Fibroblast of lung (primary cell): ENCODE results near the gene PCNT. TPM values are rescaled to one million over a fixed set of nuclear protein-coding genes. Genes with fewer than 3 reads are reported as not detected.

ENCODE experiments used
- DNase-seq, 2 donors: peaks; one replicate each; pipeline versions ENCODE4 v3.0.0 to v3.0.0-alpha.2; 2010; ENCODE audit warnings: low read depth in 2 of 2
- H2AFZ ChIP-seq: 2 replicates; pipeline ENCODE4 v1.5.1; 2012; ENCODE audit warnings: low read length, control low read depth, inconsistent platforms
- H3K27ac ChIP-seq: 2 replicates; pipeline ENCODE4 v1.5.1; 2011; ENCODE audit warnings: low read length, control low read depth; ENCODE audit not compliant: insufficient read depth
- H3K27me3 ChIP-seq: 2 replicates; pipeline ENCODE4 v1.5.1; 2011; ENCODE audit warnings: mild to moderate bottlenecking, low read length; ENCODE audit not compliant: control insufficient read depth, insufficient read depth
- H3K36me3 ChIP-seq: 2 replicates; pipeline ENCODE4 v1.5.1; 2011; ENCODE audit warnings: low read length; ENCODE audit not compliant: control insufficient read depth, insufficient read depth
- H3K4me1 ChIP-seq: 2 replicates; pipeline ENCODE4 v1.5.1; 2011; ENCODE audit warnings: low read length; ENCODE audit not compliant: control insufficient read depth, insufficient read depth; ENCODE audit errors: extremely low read depth
- H3K4me2 ChIP-seq: 2 replicates; pipeline ENCODE4 v1.5.1; 2011; ENCODE audit warnings: low read length, control low read depth; ENCODE audit not compliant: insufficient read depth; ENCODE audit errors: extremely low read depth
- H3K4me3 ChIP-seq, 4 experiments: fragments of 200-600 bp in 1 of 4; sonication (generic) in 1 of 4; replicated peaks in 1 of 4; 2 replicates each; pipeline ENCODE4 v1.5.1; 2011 to 2016; ENCODE audit warnings: low read length in 4 of 4, low read depth in 3 of 4, mild to moderate bottlenecking in 3 of 4, control low read depth in 2 of 4, inconsistent platforms in 1 of 4, mixed read lengths in 1 of 4; ENCODE audit not compliant: insufficient read depth in 1 of 4; ENCODE audit errors: control extremely low read depth in 1 of 4
- H3K79me2 ChIP-seq: 2 replicates; pipeline ENCODE4 v1.5.1; 2012; ENCODE audit warnings: mild to moderate bottlenecking, low read length, inconsistent platforms; ENCODE audit not compliant: control insufficient read depth, insufficient read depth
- H3K9ac ChIP-seq: 2 replicates; pipeline ENCODE4 v1.5.1; 2011; ENCODE audit warnings: mild to moderate bottlenecking, low read length, control low read depth; ENCODE audit not compliant: insufficient read depth
- H3K9me3 ChIP-seq: 2 replicates; pipeline ENCODE4 v1.5.1; 2012; ENCODE audit warnings: low read depth, low read length; ENCODE audit not compliant: control insufficient read depth, insufficient read depth
- H4K20me1 ChIP-seq: 2 replicates; pipeline ENCODE4 v1.5.1; 2011; ENCODE audit warnings: low read length; ENCODE audit not compliant: control insufficient read depth, insufficient read depth; ENCODE audit errors: extremely low read depth
- CTCF ChIP-seq, 2 donors: IDR thresholded peaks in 1 of 2; conservative IDR thresholded peaks in 1 of 2; 1 replicate in 1 of 2; 2 replicates in 1 of 2; pipeline ENCODE4 v1.5.1; 2011 to 2012; ENCODE audit warnings: low read length in 2 of 2, control low read depth in 1 of 2, inconsistent platforms in 1 of 2, low read depth in 1 of 2, mild to moderate bottlenecking in 1 of 2
- EZH2 ChIP-seq: IDR thresholded peaks from 2 replicates; pipeline ENCODE4 v1.5.1; 2012; ENCODE audit warnings: low read length, control low read depth, mild to moderate bottlenecking; ENCODE audit errors: missing control alignments
- polyA plus RNA-seq, 2 donors: library from polyadenylated mRNA; depleted of rRNA in 1 of 2; stranded (reverse) in 1 of 2; unstranded in 1 of 2; fragments of >200 nt; gene quantifications; 2 replicates each; pipeline ENCODE4 v1.2.1, GENCODE V29; 2011 to 2012; ENCODE audit warnings: missing spikeins in 1 of 2
- total RNA-seq: library from RNA; depleted of rRNA; stranded (reverse); fragments of >200 nt; gene quantifications from 2 replicates; pipeline ENCODE4 v1.2.1, GENCODE V29; 2014

Gene PCNT
- total and polyA plus RNA-seq, 2 donors (not counting 1 experiment from before 2014, with no cell fraction given): 7.4 to 26.1 TPM

GRCh38 chr21:46374761-46375389 lies 50.9 kb downstream of the PCNT start:
- Histone ChIP-seq H3K9ac (no peak overlapping the region), H4K20me1 (no peaks in the 10 kb centered on the region), H3K9me3 (no peaks in the 10 kb centered on the region), H3K4me1 (no peaks in the 10 kb centered on the region), H3K36me3 (peaks cover 5% of the 10 kb centered on the region), H3K79me2 (peaks cover 39% of the 10 kb centered on the region), H3K4me3 (no peak overlapping the region), H3K27me3 (no peaks in the 10 kb centered on the region), H3K4me2 (no peak overlapping the region), H3K27ac (no peak overlapping the region), H2AFZ (no peak overlapping the region)
- DNase-seq: no peak
- TF ChIP-seq CTCF (conservative IDR thresholded peaks at IDR 0.05 in 1 of 2, IDR thresholded peaks at IDR 0.05 in 1 of 2; ENCODE audit: low read depth in 1 of 2, low read length in 2 of 2) (no peak), EZH2 (no peak)

GRCh38 chr21:46375560-46376230 lies 51.7 kb downstream of the PCNT start:
- Histone ChIP-seq H3K79me2 (peaks cover 43% of the 10 kb centered on the region), H3K4me3 (no peak overlapping the region), H3K36me3 (peaks cover 5% of the 10 kb centered on the region), H3K4me1 (no peaks in the 10 kb centered on the region), H3K27me3 (no peaks in the 10 kb centered on the region), H3K9ac (no peak overlapping the region), H3K4me2 (no peak overlapping the region), H3K27ac (no peak overlapping the region), H4K20me1 (no peaks in the 10 kb centered on the region), H2AFZ (no peak overlapping the region), H3K9me3 (no peaks in the 10 kb centered on the region)
- DNase-seq: no peak
- TF ChIP-seq CTCF (conservative IDR thresholded peaks at IDR 0.05 in 1 of 2, IDR thresholded peaks at IDR 0.05 in 1 of 2; ENCODE audit: low read depth in 1 of 2, low read length in 2 of 2) (no peak), EZH2 (no peak)

GRCh38 chr21:46376231-46376628 lies 52.3 kb downstream of the PCNT start:
- H2AFZ ChIP-seq: no peak overlapping the region
- H3K9me3 ChIP-seq: no peaks in the 10 kb centered on the region
- H3K36me3 ChIP-seq: peaks cover 5% of the 10 kb centered on the region
- no peak overlapping the region for H3K4me3 ChIP-seq
- no peak for DNase-seq
- H3K27ac ChIP-seq: no peak overlapping the region
- H3K9ac ChIP-seq: no peak overlapping the region
- H4K20me1 ChIP-seq: no peaks in the 10 kb centered on the region
- H3K4me1 ChIP-seq: no peaks in the 10 kb centered on the region
- no peak for TF ChIP-seq CTCF (conservative IDR thresholded peaks at IDR 0.05 in 1 of 2, IDR thresholded peaks at IDR 0.05 in 1 of 2; ENCODE audit: low read depth in 1 of 2, low read length in 2 of 2)
- TF ChIP-seq EZH2: no peak
- H3K27me3 ChIP-seq: no peaks in the 10 kb centered on the region
- no peak overlapping the region for H3K4me2 ChIP-seq
- peaks cover 44% of the 10 kb centered on the region for H3K79me2 ChIP-seq
